ACC112 (cell line): ENCODE data around the gene MYO15B.

ENCODE experiments used
- H2AFZ ChIP-seq: fragments of 200-600 bp; sonication (generic); one replicate; pipeline ENCODE4 v1.6.0; 2017; ENCODE audit warnings: antibody characterized with exemption, low read length; ENCODE audit not compliant: unreplicated experiment
- H3K27ac ChIP-seq: fragments of 200-600 bp; sonication (generic); 2 replicates; pipeline ENCODE4 v1.5.1; 2014; ENCODE audit warnings: low read depth, mild to moderate bottlenecking, antibody characterized with exemption, low read length, moderate library complexity
- H3K27me3 ChIP-seq: fragments of 200-600 bp; sonication (generic); 2 replicates; pipeline ENCODE4 v1.6.1; 2014; ENCODE audit warnings: mild to moderate bottlenecking, antibody characterized with exemption, low read length, moderate library complexity, mixed read lengths; ENCODE audit not compliant: insufficient read depth
- H3K36me3 ChIP-seq: fragments of 200-600 bp; sonication (generic); 2 replicates; pipeline ENCODE4 v1.6.1; 2016; ENCODE audit warnings: mild to moderate bottlenecking, antibody characterized with exemption, low read length, moderate library complexity, mixed read lengths; ENCODE audit not compliant: insufficient read depth
- H3K4me1 ChIP-seq: fragments of 200-600 bp; sonication (generic); one replicate; pipeline ENCODE4 v1.6.1; 2016; ENCODE audit warnings: low read length, mixed read lengths; ENCODE audit not compliant: insufficient read depth, unreplicated experiment, control insufficient read depth
- H3K4me3 ChIP-seq: fragments of 200-600 bp; sonication (generic); 2 replicates; pipeline ENCODE4 v1.5.1; 2014; ENCODE audit warnings: mild to moderate bottlenecking, low read depth, low read length
- H3K79me2 ChIP-seq: fragments of 200-600 bp; sonication (generic); one replicate; pipeline ENCODE4 v1.6.0; 2016; ENCODE audit warnings: low read length; ENCODE audit not compliant: control insufficient read depth, unreplicated experiment, insufficient read depth

MYO15B gene

GRCh38 chr17:75667825-75668224, 80.2 kb downstream of the MYO15B start:
- Histone ChIP-seq H3K4me1 (peaks cover 14% of the 10 kb centered on the region), H3K79me2 (peaks cover 68% of the 10 kb centered on the region), H3K36me3 (peaks cover 9% of the 10 kb centered on the region; the same call in 1 of the 2 replicates), H3K4me3 (peak overlapping the region; percentile 99), H3K27ac (peak overlapping the region; percentile 78), H3K27me3 (no peaks in the 10 kb centered on the region), H2AFZ (peak overlapping the region; percentile 87)

- Histone ChIP-seq H3K27me3 (no peaks in the 10 kb centered on the region), H3K4me3 (peak overlapping the region; percentile 99), H3K27ac (peak overlapping the region; percentile 78; the same call in 1 of the 2 replicates), H3K4me1 (peaks cover 14% of the 10 kb centered on the region), H3K79me2 (peaks cover 68% of the 10 kb centered on the region), H2AFZ (no peak overlapping the region), H3K36me3 (peaks cover 7% of the 10 kb centered on the region; the same call in 1 of the 2 replicates)
Measured at GRCh38 chr17:75668489-75668888, 80.9 kb downstream of the MYO15B start.

DNA sequence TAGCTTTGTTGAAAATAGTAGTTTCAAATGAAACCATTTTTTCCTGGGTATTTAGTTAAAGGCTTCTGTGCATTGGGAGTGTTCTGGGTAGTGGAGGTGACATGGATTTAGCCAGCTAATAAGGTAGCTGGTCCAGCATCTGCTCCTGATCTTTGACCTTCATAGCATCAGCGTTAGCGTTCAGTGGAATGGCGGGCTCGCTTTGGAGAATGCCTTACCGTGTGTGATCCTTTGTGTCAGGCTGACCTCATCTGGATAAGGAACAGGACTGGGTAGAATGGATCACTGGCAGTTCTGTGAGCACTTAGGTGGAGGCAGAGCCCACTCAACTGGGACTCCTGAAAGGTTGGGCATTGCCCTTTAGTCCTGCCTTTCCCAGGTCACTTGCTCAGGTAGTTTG, 83.3 kb downstream of the MYO15B start:
- H3K36me3 ChIP-seq, result peaks cover 7% of the 10 kb centered on the region; the same call in 1 of the 2 replicates
- H3K27ac ChIP-seq, result no peak overlapping the region
- peaks cover 66% of the 10 kb centered on the region for H3K79me2 ChIP-seq
- H3K27me3 ChIP-seq, result no peaks in the 10 kb centered on the region
- no peak overlapping the region for H3K4me3 ChIP-seq
- peaks cover 17% of the 10 kb centered on the region for H3K4me1 ChIP-seq
- H2AFZ ChIP-seq, result no peak overlapping the region

GRCh38 chr17:75672011-75672410, 84.4 kb downstream of the MYO15B start:
- H3K27me3 ChIP-seq, result no peaks in the 10 kb centered on the region
- H3K27ac ChIP-seq, result no peak overlapping the region
- peaks cover 19% of the 10 kb centered on the region for H3K4me1 ChIP-seq
- peaks cover 64% of the 10 kb centered on the region for H3K79me2 ChIP-seq
- H3K36me3 ChIP-seq, result peaks cover 14% of the 10 kb centered on the region
- H2AFZ ChIP-seq, result no peak overlapping the region
- no peak overlapping the region for H3K4me3 ChIP-seq

DNA sequence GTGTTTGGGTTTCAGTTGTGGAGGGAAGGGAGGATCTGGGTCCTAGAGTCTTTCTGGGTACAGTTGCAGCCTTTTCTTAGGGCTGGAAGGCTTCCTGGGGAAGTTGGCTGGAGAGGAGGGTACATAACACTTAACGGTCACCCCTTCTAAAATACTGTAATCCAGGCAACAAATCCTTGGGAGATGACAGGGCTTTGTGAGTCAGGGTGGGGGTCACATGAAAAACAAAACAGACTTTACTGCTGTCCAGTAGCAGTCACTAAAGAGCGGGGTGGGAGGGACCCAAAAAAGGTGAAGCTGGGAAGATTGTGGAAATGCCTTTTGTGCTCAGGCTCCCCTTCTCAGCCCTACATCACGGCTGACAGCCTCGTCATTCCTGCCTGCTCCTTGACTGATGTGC, 85.9 kb downstream of the MYO15B start:
- no peaks in the 10 kb centered on the region for H3K27me3 ChIP-seq
- no peak overlapping the region for H2AFZ ChIP-seq
- peaks cover 54% of the 10 kb centered on the region for H3K79me2 ChIP-seq
- no peak overlapping the region for H3K4me3 ChIP-seq
- H3K27ac ChIP-seq, result no peak overlapping the region
- H3K4me1 ChIP-seq, result peaks cover 24% of the 10 kb centered on the region
- H3K36me3 ChIP-seq, result peaks cover 14% of the 10 kb centered on the region
